CD4-positive, CD25-positive, alpha-beta regulatory T cell (primary cell): ENCODE results near the gene LAMTOR4. TPM values are rescaled to one million over a fixed set of nuclear protein-coding genes. Genes with fewer than 3 reads are reported as not detected.
"Not testable (repeated sequence)": the region's sequence is repeated elsewhere in the genome, so short reads cannot be mapped to it uniquely, and the experiment has no call there.

Experiments used
- ATAC-seq, 2 donors: fragments of 150-1000 bp; cut with Tn5 transposase; one replicate each; pipeline ENCODE4 v1.10.0; 2021; ENCODE audit warnings: low read depth in 2 of 2, moderate number of reproducible peaks in 2 of 2, moderate library complexity in 1 of 2
- DNase-seq, 3 donors: peaks; one replicate each; pipeline versions ENCODE4 v3.0.0 to v3.0.0-alpha.2; 2012 to 2022; ENCODE audit warnings: mixed read lengths in 1 of 3
- H3K27ac ChIP-seq: one replicate; pipeline ENCODE4 v1.7.0; 2013; ENCODE audit warnings: mild to moderate bottlenecking, low read length; ENCODE audit not compliant: insufficient read depth, poor library complexity, severe bottlenecking
- H3K27me3 ChIP-seq: one replicate; pipeline ENCODE4 v1.7.0; 2013; ENCODE audit warnings: low read length; ENCODE audit not compliant: control insufficient read depth, insufficient read depth
- H3K36me3 ChIP-seq: one replicate; pipeline ENCODE4 v1.7.0; 2013; ENCODE audit warnings: mild to moderate bottlenecking, low read length, moderate library complexity; ENCODE audit not compliant: control insufficient read depth, insufficient read depth
- H3K4me1 ChIP-seq: 2 replicates; pipeline ENCODE4 v1.7.0; 2013; ENCODE audit warnings: mild to moderate bottlenecking, low read length; ENCODE audit not compliant: insufficient read depth, control insufficient read depth, poor library complexity, severe bottlenecking
- H3K4me3 ChIP-seq: one replicate; pipeline ENCODE4 v1.7.0; 2013; ENCODE audit warnings: low read depth, mild to moderate bottlenecking, low read length, moderate library complexity
- H3K9me3 ChIP-seq, 2 experiments: 1 replicate in 1 of 2; 2 replicates in 1 of 2; pipeline ENCODE4 v1.7.0; 2013; ENCODE audit warnings: low read length in 2 of 2, mild to moderate bottlenecking in 1 of 2, moderate library complexity in 1 of 2; ENCODE audit not compliant: control insufficient read depth in 2 of 2
- H3K27ac Mint-ChIP-seq, 3 donors: one replicate each; pipeline ENCODE4 v1.8.0; 2020 to 2022; ENCODE audit warnings: mild to moderate bottlenecking in 3 of 3, mixed read lengths in 3 of 3, moderate library complexity in 2 of 3
- H3K27me3 Mint-ChIP-seq: one replicate; pipeline ENCODE4 v1.8.0; 2022; ENCODE audit warnings: mild to moderate bottlenecking, mixed read lengths
- H3K36me3 Mint-ChIP-seq: one replicate; pipeline ENCODE4 v1.8.0; 2020; ENCODE audit warnings: mixed read lengths
- H3K4me1 Mint-ChIP-seq, 4 donors: one replicate each; pipeline ENCODE4 v1.8.0; 2020 to 2022; ENCODE audit warnings: mixed read lengths in 4 of 4, mild to moderate bottlenecking in 1 of 4
- H3K4me3 Mint-ChIP-seq, 4 donors: one replicate each; pipeline ENCODE4 v1.8.0; 2020 to 2022; ENCODE audit warnings: mild to moderate bottlenecking in 4 of 4, mixed read lengths in 4 of 4, moderate library complexity in 3 of 4
- H3K9me3 Mint-ChIP-seq, 7 donors: one replicate each; pipeline ENCODE4 v1.8.0; 2020 to 2022; ENCODE audit warnings: mixed read lengths in 7 of 7, mild to moderate bottlenecking in 3 of 7, moderate library complexity in 2 of 7
- polyA plus RNA-seq, 4 donors: library from polyadenylated mRNA; unstranded; fragments of 300-500 nt; fragmentation: Illumina TruSeq; gene quantifications; one replicate each; pipeline ENCODE4 v1.2.3, GENCODE V29; 2021
- total RNA-seq: library from RNA; stranded (reverse); gene quantifications from one replicate; pipeline ENCODE4 v1.2.3, GENCODE V29; 2022

The LAMTOR4 gene
- total and polyA plus RNA-seq, 5 donors from 2014 or later = 136 to 474 (median 460) TPM

DNA sequence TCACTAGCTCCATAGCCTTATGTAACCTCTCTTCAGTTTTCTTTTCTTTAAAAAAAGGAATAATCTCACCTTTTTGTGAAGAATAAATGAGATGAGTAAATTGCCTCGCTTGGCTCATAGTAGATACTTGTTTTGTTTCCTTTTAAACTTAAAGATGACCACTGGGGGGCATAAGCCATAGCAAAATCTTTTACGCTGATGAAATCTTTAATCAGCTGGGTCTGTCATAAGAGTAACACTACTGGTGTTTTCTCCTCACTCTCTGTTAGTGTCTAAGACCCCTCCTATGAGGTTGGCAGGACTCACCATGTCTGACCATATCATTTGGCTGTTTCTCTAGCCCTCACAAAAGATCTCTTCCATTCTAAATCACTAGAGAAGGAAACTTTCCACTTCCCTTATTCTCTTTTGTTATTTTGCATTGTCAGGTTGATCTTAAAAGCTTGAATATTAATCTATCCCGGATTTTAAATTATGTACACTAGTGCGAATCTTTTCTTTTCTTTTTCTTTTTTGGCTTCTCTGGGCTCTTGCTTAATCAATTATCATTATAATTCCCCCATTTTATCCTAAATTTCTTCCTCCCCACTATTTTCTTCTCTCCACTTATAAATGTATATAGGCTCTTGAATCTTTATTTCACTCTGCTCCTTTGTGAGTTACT, 41.5 kb downstream of the LAMTOR4 start:
- Mint-ChIP-seq H3K4me3 (no peak overlapping the region), H3K9me3 (no peaks in the 10 kb centered on the region), H3K27me3 (no peaks in the 10 kb centered on the region), H3K27ac (peak overlapping the region; percentile 45 to 84 (median 83)), H3K4me1 (peaks cover 9 to 25% (median 10%) of the 10 kb centered on the region in 4 donors), H3K36me3 (no peaks in the 10 kb centered on the region)
- peak in 2 of 3 donors; percentile 67 to 77 for DNase-seq
- Histone ChIP-seq H3K36me3 (no peaks in the 10 kb centered on the region), H3K4me1 (no peaks in the 10 kb centered on the region), H3K27me3 (no peaks in the 10 kb centered on the region), H3K27ac (no peak overlapping the region), H3K9me3 (no peaks in the 10 kb centered on the region), H3K4me3 (no peak overlapping the region)
- peak; percentile 83 to 87 for ATAC-seq

DNA sequence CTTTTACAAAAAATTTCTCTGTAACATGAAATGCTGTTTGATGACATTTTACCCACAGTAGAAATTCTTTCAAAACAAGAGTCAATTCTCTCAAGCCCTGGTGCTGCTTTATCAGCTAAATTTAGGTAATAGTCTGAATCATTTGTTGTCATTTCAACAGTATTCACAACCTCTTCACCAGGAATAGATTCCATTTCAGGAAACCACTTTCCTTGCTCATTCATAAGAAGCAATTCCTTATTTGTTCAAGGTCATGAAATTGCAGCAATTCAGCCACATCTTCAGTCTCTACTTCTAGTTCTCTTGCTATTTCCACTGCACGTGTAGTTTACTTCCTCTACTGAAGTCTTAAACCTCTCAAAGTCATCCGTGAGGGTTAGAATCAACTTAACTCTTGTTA, 43.1 kb downstream of the LAMTOR4 start:
- H3K4me1 ChIP-seq = no peaks in the 10 kb centered on the region
- H3K27ac ChIP-seq = no peak overlapping the region
- Mint-ChIP-seq H3K9me3 (no peaks in the 10 kb centered on the region), H3K27me3 (no peaks in the 10 kb centered on the region), H3K27ac (no peak overlapping the region), H3K36me3 (no peaks in the 10 kb centered on the region), H3K4me3 (no peak overlapping the region), H3K4me1 (peaks cover 6 to 25% (median 10%) of the 10 kb centered on the region in 4 donors)
- no peak for ATAC-seq
- no peaks in the 10 kb centered on the region for H3K36me3 ChIP-seq
- H3K4me3 ChIP-seq = no peak overlapping the region
- H3K27me3 ChIP-seq = no peaks in the 10 kb centered on the region
- H3K9me3 ChIP-seq = no peaks in the 10 kb centered on the region
- DNase-seq = no peak

DNA sequence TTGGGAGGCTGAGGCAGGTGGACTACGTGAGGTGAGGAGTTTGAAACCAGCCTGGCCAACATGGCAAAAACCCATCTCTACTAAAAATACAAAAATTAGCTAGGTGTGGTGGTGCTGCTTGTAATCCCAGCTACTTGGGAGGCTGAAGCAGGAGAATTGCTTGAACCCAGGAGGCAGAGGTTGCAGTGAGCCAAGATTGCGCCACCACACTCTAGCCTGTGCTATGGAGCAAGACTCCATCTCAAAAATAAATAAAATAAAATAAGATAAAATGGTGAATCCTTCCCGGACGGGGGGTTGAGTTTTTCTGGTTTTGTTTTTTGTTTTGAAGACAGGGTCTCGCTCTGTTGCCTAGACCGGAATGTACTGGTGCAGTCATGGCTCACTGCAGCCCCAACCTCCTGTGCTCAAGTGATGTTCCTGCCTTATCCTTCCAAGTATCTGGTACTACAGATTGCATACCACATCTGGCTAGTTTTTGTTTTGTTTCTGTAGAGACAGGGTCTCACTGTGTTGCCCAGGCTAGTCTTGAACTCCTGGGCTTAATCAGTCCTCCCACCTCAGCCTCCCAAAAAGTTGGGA, 43.7 kb downstream of the LAMTOR4 start:
- not testable (repeated sequence) for H3K9me3 ChIP-seq, DNase-seq, H3K4me3 ChIP-seq, H3K36me3 Mint-ChIP-seq, H3K36me3 ChIP-seq, H3K27me3 Mint-ChIP-seq, H3K4me1 ChIP-seq, H3K27me3 ChIP-seq, ATAC-seq, H3K27ac ChIP-seq, H3K9me3 Mint-ChIP-seq, H3K4me3 Mint-ChIP-seq
- Mint-ChIP-seq H3K27ac (peak overlapping the region in 1 of 3 donors; percentile 71), H3K4me1 (peaks cover 6 to 25% (median 11%) of the 10 kb centered on the region in 4 donors)

DNA sequence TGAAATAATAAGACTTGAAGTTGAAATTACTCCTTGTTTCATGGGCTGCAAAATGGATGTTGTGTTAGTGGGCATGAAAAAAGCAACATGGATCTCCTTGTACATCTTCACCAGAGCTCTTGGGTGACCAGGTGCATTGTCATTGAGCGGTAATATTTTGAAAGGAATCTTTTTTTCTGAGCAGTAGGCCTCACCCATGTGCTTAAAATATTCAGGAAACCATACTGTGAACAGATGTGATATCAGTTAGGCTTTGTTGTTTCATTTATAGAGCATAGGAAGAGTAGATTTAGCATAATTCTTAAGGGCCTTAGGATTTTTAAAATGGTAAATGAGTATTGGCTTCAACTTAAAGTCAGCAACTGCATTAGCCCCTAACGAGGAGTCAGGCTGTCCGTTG, 44.3 kb downstream of the LAMTOR4 start:
- H3K27ac ChIP-seq = no peak overlapping the region
- H3K27ac Mint-ChIP-seq = peak overlapping the region in 2 of 3 donors; percentile 27 to 71
- H3K27me3 Mint-ChIP-seq = peaks cover 4% of the 10 kb centered on the region
- H3K4me1 ChIP-seq = no peaks in the 10 kb centered on the region
- DNase-seq (no peak), ATAC-seq (no peak)
- H3K4me1 Mint-ChIP-seq = peaks cover 6 to 25% (median 11%) of the 10 kb centered on the region in 4 donors
- H3K36me3 Mint-ChIP-seq = peaks cover 4% of the 10 kb centered on the region
- no peaks in the 10 kb centered on the region for H3K27me3 ChIP-seq
- no peak overlapping the region for H3K4me3 Mint-ChIP-seq
- H3K4me3 ChIP-seq = no peak overlapping the region
- no peaks in the 10 kb centered on the region for H3K9me3 ChIP-seq
- no peaks in the 10 kb centered on the region for H3K9me3 Mint-ChIP-seq
- H3K36me3 ChIP-seq = no peaks in the 10 kb centered on the region

DNA sequence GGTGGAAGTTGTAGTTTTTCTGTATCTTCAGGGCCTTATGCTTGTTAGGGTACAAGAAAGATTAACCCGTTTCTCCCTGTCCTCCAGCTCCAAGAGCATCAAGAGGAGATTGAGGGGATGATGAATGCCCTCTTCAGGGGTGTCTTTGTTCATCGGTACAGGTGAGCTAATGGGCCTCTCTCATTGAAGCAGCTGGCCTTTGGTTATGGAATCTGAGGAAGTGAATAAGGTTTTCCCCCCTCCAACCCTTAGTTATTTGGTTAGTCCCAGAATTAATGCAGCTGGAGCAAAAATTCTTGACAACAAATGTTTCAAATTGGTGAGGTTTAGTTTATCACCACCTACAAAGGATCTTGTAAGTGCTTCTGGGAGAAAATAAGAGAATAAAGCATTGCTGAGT, 46.5 kb downstream of the LAMTOR4 start:
- Histone ChIP-seq H3K27ac (no peak overlapping the region), H3K4me1 (no peaks in the 10 kb centered on the region)
- no peak overlapping the region for H3K4me3 Mint-ChIP-seq

DNA sequence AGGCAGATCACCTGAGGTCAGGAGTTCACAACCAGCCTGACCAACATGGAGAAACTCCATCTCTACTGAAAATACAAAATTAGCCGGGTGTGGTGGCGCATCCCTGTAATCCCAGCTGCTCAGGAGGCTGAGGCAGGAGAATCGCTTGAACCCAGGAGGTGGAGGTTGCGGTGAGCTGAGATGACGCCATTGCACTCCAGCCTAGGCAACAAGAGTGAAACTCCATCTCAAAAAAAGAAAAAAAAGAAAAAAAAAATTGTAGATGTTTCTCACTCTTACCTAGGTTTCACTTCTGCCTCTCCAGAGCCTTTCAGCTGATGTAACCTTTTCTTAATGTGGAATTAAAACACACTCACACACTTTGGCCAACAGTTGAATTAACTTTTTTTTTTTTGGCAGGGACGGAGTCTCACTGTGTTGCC, 47.2 kb downstream of the LAMTOR4 start:
- ATAC-seq, DNase-seq, H3K4me1 ChIP-seq, H3K4me3 ChIP-seq, H3K36me3 ChIP-seq, H3K27me3 ChIP-seq, H3K27ac Mint-ChIP-seq, H3K9me3 ChIP-seq, H3K27ac ChIP-seq, H3K4me3 Mint-ChIP-seq, H3K9me3 Mint-ChIP-seq: not testable (repeated sequence)
- Mint-ChIP-seq H3K36me3 (peaks cover 11% of the 10 kb centered on the region), H3K4me1 (peaks cover 0 to 14% (median 3%) of the 10 kb centered on the region in 4 donors), H3K27me3 (peaks cover 11% of the 10 kb centered on the region)

More for the DNA sequence above, 46.5 kb downstream of the LAMTOR4 start:
- Histone ChIP-seq H3K9me3 (no peaks in the 10 kb centered on the region), H3K4me3 (no peak overlapping the region), H3K27me3 (no peaks in the 10 kb centered on the region), H3K36me3 (no peaks in the 10 kb centered on the region)
- DNase-seq = no peak
- Mint-ChIP-seq H3K9me3 (no peaks in the 10 kb centered on the region), H3K36me3 (peaks cover 11% of the 10 kb centered on the region), H3K4me1 (peaks cover under 1 to 18% (median 8%) of the 10 kb centered on the region in 4 donors), H3K27me3 (peaks cover 8% of the 10 kb centered on the region), H3K27ac (no peak overlapping the region)
- ATAC-seq = no peak

DNA sequence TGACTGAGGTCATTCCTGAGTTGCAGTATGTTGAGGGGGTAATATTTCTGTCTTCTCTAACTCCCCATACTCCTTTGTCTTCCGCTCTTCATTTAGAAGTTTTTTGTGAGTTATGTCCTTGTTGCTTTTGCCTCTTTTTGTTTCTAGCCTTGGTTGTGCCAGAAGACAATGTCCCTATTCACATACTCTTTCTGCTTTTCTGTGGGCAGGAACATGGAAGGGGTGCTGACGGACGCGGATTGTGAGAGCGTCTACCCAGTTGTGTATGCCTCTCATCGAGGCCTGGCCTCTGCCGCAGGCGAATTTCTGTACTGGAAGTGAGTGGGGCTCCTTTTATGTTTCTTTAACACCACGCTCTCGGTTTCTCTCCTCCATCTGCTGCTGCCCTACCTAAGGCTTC, 49.5 kb downstream of the LAMTOR4 start:
- Mint-ChIP-seq H3K9me3 (no peaks in the 10 kb centered on the region), H3K27ac (no peak overlapping the region), H3K36me3 (peaks cover 15% of the 10 kb centered on the region), H3K4me3 (no peak overlapping the region), H3K27me3 (peaks cover 12% of the 10 kb centered on the region), H3K4me1 (peaks cover 0 to 2% (median 0%) of the 10 kb centered on the region in 4 donors)
- Histone ChIP-seq H3K27me3 (no peaks in the 10 kb centered on the region), H3K9me3 (no peaks in the 10 kb centered on the region), H3K36me3 (no peaks in the 10 kb centered on the region), H3K27ac (no peak overlapping the region), H3K4me3 (no peak overlapping the region), H3K4me1 (no peaks in the 10 kb centered on the region)
- ATAC-seq (no peak), DNase-seq (no peak)

DNA sequence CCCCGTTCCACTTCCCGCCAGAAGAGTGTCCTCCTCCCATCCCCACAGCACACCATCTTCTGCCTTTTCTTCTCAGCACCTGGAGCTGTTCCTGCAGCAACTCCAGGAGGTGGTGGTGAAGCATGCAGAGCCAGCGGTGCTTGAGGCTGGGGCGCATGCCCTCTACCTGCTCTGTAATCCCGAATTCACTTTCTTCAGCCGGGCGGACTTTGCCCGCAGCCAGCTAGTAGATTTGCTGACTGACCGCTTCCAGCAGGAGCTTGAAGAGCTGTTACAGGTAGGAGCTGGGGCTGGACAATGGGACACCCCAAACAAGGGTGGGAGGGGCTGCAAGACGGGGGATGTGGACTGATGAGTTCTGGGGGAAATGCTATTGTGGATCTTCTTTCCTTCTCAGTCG, 52.0 kb downstream of the LAMTOR4 start:
- Histone ChIP-seq H3K36me3 (no peaks in the 10 kb centered on the region), H3K27ac (no peak overlapping the region), H3K27me3 (no peaks in the 10 kb centered on the region), H3K9me3 (no peaks in the 10 kb centered on the region), H3K4me3 (no peak overlapping the region), H3K4me1 (no peaks in the 10 kb centered on the region)
- H3K4me1 Mint-ChIP-seq = peaks cover 0 to 2% (median 0%) of the 10 kb centered on the region in 4 donors
- ATAC-seq = no peak
- DNase-seq = no peak
- peaks cover 19% of the 10 kb centered on the region for H3K36me3 Mint-ChIP-seq
- no peak overlapping the region for H3K27ac Mint-ChIP-seq
- H3K9me3 Mint-ChIP-seq = no peaks in the 10 kb centered on the region
- no peak overlapping the region for H3K4me3 Mint-ChIP-seq
- H3K27me3 Mint-ChIP-seq = peaks cover 12% of the 10 kb centered on the region
